ENCODE measurements around the gene LRRC1. TPM values are rescaled to one million over a fixed set of nuclear protein-coding genes. Genes with fewer than 3 reads are reported as not detected.

The LRRC1 gene
- total RNA-seq, 1 donor from 2014 or later, result 11.4 TPM

- no peak for DNase-seq (ENCODE audit: low read depth, low spot score)
These were observed 129.5 kb downstream of the LRRC1 start for GRCh38 chr6:53924277-53924676.

GRCh38 chr6:53924821-53925422, 130.1 kb downstream of the LRRC1 start:
- DNase-seq (ENCODE audit: low read depth, low spot score), result no peak

GRCh38 chr6:53925891-53926290, 131.1 kb downstream of the LRRC1 start:
- DNase-seq (ENCODE audit: low read depth, low spot score), result no peak

GRCh38 chr6:53926505-53926904, 131.7 kb downstream of the LRRC1 start:
- no peak for DNase-seq (ENCODE audit: low read depth, low spot score)

GRCh38 chr6:53928641-53929040, 133.8 kb downstream of the LRRC1 start:
- DNase-seq (ENCODE audit: low read depth, low spot score), result no peak

GRCh38 chr6:53929041-53929820, 134.4 kb downstream of the LRRC1 start:
- DNase-seq (ENCODE audit: low read depth, low spot score), result peak; percentile 83

GRCh38 chr6:53929821-53930120, 135.0 kb downstream of the LRRC1 start:
- DNase-seq (ENCODE audit: low read depth, low spot score), result no peak

- DNase-seq (ENCODE audit: low read depth, low spot score), result no peak
These were observed 135.5 kb downstream of the LRRC1 start for GRCh38 chr6:53930330-53930729.

GRCh38 chr6:53931086-53931485, 136.3 kb downstream of the LRRC1 start:
- no peak for DNase-seq (ENCODE audit: low read depth, low spot score)

- no peak for DNase-seq (ENCODE audit: low read depth, low spot score)
These were observed 137.7 kb downstream of the LRRC1 start for GRCh38 chr6:53932516-53932915.

GRCh38 chr6:53934023-53934422, 139.2 kb downstream of the LRRC1 start:
- DNase-seq (ENCODE audit: low read depth, low spot score), result no peak

- no peak for DNase-seq (ENCODE audit: low read depth, low spot score)
These were observed 142.7 kb downstream of the LRRC1 start for GRCh38 chr6:53937461-53937860.

- DNase-seq (ENCODE audit: low read depth, low spot score), result no peak
These were observed 144.0 kb downstream of the LRRC1 start for GRCh38 chr6:53938810-53939209.

- no peak for DNase-seq (ENCODE audit: low read depth, low spot score)
These were observed 145.0 kb downstream of the LRRC1 start for GRCh38 chr6:53939830-53940229.

GRCh38 chr6:53943395-53943794, 148.6 kb downstream of the LRRC1 start:
- DNase-seq (ENCODE audit: low read depth, low spot score), result no peak

GRCh38 chr6:53944091-53944490, 149.3 kb downstream of the LRRC1 start:
- no peak for DNase-seq (ENCODE audit: low read depth, low spot score)

- no peak for DNase-seq (ENCODE audit: low read depth, low spot score)
These were observed 149.7 kb downstream of the LRRC1 start for GRCh38 chr6:53944543-53944942.

- no peak for DNase-seq (ENCODE audit: low read depth, low spot score)
These were observed 151.1 kb downstream of the LRRC1 start for GRCh38 chr6:53945765-53946407.

GRCh38 chr6:53947780-53948179, 153.0 kb downstream of the LRRC1 start:
- no peak for DNase-seq (ENCODE audit: low read depth, low spot score)

GRCh38 chr6:53951383-53951782, 156.6 kb downstream of the LRRC1 start:
- DNase-seq (ENCODE audit: low read depth, low spot score), result no peak

GRCh38 chr6:53956068-53956711, 161.4 kb downstream of the LRRC1 start:
- peak; percentile 46 for DNase-seq (ENCODE audit: low read depth, low spot score)

GRCh38 chr6:53956804-53957203, 162.0 kb downstream of the LRRC1 start:
- no peak for DNase-seq (ENCODE audit: low read depth, low spot score)
